HG02759 (cell line): Measurements from ENCODE around the gene RNF212B.
"Not testable (repeated sequence)": the region's sequence is repeated elsewhere in the genome, so short reads cannot be mapped to it uniquely, and the experiment has no call there.

Source experiments
- ATAC-seq: cut with Tn5 transposase; IDR thresholded peaks from one replicate; pipeline ENCODE4 v1.9.1; 2021; ENCODE audit warnings: mild to moderate bottlenecking, moderate library complexity; ENCODE audit not compliant: unreplicated experiment

Gene RNF212B

GRCh38 chr14:23237772-23238594 lies at the start of gene RNF212B:
Gene RNF212B, plus strand, starts transcription at chr14:23237936. Its CDS starts 2,410 bp downstream, at chr14:23240346.
- peak; percentile 89 for ATAC-seq

- ATAC-seq = no peak
These were observed 44.3 kb upstream of the RNF212B start for GRCh38 chr14:23193432-23193831.

- no peak for ATAC-seq
These were observed 42.1 kb upstream of the RNF212B start for GRCh38 chr14:23195552-23196101.

GRCh38 chr14:23196487-23196886 lies 41.2 kb upstream of the RNF212B start:
- ATAC-seq = not testable (repeated sequence)

GRCh38 chr14:23199141-23199540 lies 38.6 kb upstream of the RNF212B start:
- not testable (repeated sequence) for ATAC-seq

GRCh38 chr14:23202001-23202400 lies 35.7 kb upstream of the RNF212B start:
- no peak for ATAC-seq

GRCh38 chr14:23206422-23207145 lies 31.2 kb upstream of the RNF212B start:
- no peak for ATAC-seq

GRCh38 chr14:23207146-23207540 lies 30.6 kb upstream of the RNF212B start:
- ATAC-seq = no peak

- ATAC-seq = no peak
These were observed 29.4 kb upstream of the RNF212B start for GRCh38 chr14:23208324-23208723.

GRCh38 chr14:23209651-23210423 lies 27.9 kb upstream of the RNF212B start:
- no peak for ATAC-seq

GRCh38 chr14:23215421-23215820 lies 22.3 kb upstream of the RNF212B start:
- no peak for ATAC-seq

- no peak for ATAC-seq
These were observed 20.4 kb upstream of the RNF212B start for GRCh38 chr14:23217032-23218020.

GRCh38 chr14:23219075-23219474 lies 18.7 kb upstream of the RNF212B start:
- ATAC-seq = no peak

- ATAC-seq = not testable (repeated sequence)
These were observed 12.8 kb upstream of the RNF212B start for GRCh38 chr14:23224958-23225357.

GRCh38 chr14:23227566-23227965 lies 10.2 kb upstream of the RNF212B start:
- ATAC-seq = no peak

GRCh38 chr14:23228812-23229211 lies 8.9 kb upstream of the RNF212B start:
- ATAC-seq = no peak

GRCh38 chr14:23232241-23232808 lies 5.4 kb upstream of the RNF212B start:
- ATAC-seq = not testable (repeated sequence)

GRCh38 chr14:23240661-23241060 lies 2.9 kb downstream of the RNF212B start:
- ATAC-seq = no peak

GRCh38 chr14:23241061-23241715 lies 3.5 kb downstream of the RNF212B start:
- not testable (repeated sequence) for ATAC-seq
